ENCODE measurements around the gene FGF14.

Gene FGF14

DNA sequence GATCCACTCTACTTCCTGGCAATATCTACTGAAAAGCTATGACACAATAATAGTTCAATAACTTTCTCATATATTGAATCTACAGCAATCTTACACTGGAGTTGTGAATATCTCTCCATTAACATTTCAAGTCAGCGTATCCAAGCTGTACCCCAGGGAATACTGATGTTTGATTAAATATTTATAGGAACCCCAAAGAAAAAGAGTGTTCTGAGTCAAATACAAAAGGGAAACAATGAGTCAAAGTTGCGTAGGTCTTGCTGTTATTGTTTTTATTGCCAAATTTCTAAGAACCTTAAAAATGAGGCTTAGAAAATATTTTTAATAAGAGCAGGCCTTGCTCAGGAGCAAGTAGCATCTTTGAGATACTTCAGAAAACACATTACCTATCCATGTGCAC, 415.5 kb downstream of the FGF14 start:
- no peak for DNase-seq

DNA sequence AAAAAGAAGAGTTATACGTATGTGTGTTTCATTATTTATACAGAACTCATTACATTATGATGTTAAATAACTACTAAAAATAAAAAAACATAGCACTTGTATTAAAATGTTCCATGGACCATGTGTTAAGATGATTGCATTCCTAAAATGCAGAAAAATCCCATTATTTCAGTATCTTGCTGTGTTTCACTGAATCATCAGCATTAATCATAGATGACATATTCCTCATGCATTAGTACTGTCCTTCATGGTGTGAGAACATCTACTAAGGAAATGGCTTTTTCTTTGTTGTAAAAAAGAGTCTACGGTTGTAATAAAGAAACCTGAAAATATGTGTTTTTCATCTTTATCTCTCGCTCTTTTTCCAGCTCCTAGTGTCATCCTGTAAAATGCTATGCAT, 416.5 kb downstream of the FGF14 start:
- DNase-seq, result no peak

DNA sequence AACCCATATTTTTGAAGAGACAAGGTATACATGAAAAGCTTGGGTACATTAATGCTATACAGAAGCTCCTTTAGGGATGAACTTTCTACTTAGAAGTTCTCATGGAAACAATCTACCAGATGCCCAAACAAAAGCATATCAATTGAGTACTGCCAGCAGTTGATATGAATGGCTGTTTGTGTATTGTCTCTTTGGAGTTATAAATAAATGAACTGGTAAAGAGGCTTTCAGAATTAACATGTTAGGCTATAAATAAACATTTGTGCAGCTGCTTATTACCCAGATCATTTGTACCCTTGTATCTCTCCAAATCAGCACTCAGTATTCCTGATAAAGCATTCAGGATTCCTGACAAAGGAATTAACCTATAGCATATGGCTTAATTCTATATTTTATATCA, 418.9 kb downstream of the FGF14 start:
- peak in 1 of 51 donors; percentile 27 for DNase-seq

DNA sequence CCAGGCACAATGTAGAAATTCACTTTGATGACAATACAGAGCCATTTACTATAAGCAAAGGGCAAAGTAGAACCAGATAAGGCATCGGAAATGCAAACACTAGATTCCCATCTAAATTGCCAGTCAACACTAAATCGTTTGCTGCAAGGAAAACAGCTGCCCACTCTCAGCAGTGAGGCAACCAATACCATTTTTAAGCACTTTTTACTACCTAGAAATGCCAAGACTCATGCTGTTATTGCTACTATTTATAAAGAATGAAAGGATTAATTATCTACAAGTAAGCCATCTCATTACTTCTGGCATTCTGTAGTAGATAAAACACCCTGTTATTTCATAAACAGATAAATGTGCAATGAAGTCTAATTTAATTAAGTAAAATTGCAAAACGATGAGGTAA, 422.0 kb downstream of the FGF14 start:
- no peak for DNase-seq

DNA sequence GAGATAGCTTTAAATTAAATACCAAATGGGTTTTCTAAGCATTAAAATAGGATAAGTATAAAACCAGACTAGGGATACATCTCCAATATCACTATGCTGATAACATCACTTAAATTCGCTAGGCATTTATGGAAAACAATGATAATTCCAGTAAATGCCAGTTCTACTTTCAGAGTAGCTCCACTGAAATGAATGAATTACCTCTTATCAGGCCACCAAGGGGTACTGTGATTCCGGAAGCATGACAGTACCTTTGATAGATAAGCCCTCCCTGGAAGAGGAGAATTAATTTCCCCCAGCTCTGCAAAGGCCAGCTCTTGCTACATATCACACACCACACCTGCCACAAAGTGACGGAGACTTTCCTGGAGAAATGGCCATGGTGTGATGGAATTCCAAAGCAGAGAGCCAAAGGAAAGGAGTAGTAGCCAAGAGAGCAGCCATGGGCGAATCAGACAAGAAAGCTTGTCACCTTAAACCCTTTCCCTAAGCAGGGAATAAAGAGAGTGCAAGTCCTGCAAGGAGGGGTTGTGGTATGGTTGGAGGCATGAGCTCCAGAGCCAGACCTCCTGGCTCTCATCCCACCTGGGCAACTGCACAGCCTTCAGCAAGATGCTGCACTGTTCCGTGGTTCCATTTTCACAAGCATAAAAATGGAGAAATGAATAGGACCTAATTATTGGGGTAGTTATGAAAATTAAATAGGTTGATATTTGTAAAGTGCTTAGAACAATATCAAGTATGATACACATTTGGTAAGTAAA, 423.1 kb downstream of the FGF14 start:
- no peak for DNase-seq

DNA sequence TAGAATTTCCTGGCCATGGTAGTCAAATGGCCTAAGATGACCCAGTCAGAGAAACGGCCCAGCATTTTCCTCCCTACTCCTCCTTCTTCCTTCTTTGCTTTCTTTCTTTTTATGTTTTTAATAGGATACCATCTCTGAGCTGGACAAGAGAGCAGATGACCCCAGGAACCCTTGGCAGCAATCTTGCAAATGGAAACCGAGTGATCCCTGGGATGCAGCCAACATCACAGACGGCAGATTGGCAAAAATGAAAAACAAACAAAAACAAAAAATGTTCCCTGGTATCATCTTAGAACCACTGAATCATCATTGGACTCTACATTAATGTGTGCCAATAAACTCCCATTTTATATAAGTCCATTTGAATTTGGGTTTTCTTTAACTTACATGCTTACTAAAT, 424.4 kb downstream of the FGF14 start:
- DNase-seq, result no peak

DNA sequence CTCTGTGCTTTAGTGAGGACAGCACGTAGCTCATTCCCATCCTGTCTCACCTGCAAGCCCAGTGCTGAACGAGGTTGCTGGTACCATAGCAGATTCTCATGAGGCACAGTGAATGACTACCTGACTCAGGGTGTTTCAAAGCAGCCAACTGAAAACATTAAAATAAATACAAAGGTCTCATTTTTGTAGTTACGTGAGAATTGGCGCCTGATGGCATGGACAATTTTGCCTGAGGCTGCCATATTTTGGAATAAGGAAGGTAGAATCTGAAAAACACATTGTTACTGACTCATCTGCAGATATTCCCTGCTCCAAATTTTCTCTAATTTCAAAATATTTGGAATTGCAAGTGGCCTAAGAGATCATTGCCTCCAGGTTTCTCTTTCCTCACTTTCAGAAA, 429.7 kb downstream of the FGF14 start:
- no peak for DNase-seq

DNA sequence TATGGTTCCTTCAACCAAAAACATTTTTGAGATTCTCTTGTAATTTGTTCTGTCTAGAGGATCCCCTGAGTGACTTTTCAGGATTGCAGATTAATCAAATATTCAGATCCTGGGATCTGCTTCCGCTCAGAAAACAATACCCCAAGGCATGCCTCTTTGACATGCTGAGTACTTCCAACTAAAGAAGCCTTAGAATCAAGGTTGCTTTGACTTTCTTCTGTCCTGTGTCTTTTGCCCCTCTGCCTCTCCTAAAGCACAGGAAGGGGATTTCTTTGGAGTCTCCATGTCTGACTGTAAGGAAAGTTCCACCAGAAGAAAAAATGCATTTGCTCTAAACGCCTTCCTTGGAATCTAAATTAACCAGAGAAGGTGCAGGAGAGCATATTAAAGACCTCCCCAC, 431.5 kb downstream of the FGF14 start:
- DNase-seq, result no peak

DNA sequence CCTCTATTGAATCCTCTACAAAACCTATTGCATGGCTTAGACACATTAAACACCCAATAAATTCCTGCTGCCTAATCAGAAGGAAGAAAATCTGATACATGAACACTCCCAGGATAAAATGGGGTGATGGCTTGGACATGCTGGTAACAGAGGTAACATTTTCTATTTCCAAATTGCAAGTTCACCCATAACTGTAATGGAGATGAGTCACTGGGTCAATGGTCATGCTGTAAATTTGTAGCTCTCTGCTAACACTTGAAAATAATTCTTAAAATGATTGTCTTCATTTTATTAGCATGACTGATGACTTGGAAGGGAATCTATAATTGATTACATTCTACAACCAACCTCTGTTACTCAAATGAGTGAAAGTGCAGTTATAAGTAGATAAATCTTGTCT, 434.1 kb downstream of the FGF14 start:
- DNase-seq, result no peak

DNA sequence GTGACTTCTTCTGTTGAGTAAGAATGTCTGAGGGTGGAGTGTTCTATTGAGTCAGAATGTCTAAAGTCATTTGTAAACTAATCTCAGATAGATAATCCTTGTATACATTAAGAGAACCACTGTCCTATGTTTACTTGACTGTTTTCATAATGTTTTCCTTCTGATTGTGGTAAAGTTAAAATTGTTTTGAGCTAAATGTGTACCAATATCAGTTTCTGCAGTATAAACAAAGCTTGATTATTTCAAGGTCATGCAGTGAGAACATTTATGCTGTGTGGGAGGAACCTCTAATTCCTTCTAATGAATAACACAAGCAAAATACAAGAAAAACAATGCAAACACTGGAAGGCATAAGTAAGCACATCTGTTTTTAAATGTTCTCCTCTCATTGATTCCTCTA, 434.6 kb downstream of the FGF14 start:
- no peak for DNase-seq

DNA sequence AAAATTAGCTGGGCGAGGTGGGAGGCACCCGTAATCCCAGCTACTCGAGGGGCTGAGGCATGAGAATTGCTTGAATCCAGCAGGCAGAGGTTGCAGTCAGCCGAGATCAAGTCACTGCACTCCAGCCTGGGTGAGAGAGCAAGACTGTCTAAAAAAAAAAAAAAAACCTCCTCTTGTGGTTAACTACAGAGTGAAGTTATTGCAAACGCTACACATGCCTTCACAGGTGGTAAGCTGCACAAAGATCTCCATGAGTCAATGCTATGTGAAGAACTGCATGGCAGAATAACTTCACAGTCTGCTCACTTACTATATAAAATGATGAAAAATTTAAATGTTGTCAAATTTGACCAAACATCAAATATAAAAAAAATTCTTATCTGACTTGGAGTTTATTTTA, 436.8 kb downstream of the FGF14 start:
- no peak for DNase-seq

DNA sequence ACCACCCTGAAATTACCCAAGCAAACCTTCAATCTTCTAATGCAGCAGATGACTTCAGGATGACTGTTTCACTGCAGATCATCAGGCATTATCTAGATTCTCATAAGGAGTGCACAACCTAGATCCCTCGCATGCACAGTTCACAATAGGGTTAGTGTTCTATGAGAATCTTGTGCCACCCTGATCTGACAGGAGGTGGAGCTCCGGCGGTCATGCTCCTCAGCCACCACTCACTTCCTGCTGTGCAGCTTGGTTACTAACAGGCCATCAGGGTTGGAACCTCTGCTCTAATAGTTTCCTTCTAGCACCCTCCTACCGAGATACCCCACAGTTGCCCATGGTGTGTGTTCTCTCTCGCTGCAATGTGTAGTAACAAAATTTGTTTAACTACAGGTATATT, 442.8 kb downstream of the FGF14 start:
- DNase-seq, result no peak

DNA sequence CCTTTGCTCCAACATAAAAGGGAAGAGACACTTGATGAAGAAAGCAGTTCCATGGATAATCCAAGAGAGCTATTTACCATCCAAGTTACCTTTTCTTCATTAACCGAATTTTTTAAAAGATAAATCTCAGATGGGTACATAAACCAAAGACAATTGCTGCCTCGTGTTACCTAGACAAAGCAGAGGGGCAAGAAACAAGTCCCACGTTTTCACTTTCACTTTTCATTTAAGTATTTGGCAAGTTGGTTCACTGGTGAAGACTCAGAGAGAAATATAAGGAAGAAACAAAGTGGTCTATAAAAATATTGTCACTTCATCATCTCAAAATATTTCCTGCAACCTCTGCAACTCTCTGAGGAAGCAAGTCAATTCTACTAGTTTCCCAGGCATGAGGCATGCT, 446.1 kb downstream of the FGF14 start:
- DNase-seq, result no peak

DNA sequence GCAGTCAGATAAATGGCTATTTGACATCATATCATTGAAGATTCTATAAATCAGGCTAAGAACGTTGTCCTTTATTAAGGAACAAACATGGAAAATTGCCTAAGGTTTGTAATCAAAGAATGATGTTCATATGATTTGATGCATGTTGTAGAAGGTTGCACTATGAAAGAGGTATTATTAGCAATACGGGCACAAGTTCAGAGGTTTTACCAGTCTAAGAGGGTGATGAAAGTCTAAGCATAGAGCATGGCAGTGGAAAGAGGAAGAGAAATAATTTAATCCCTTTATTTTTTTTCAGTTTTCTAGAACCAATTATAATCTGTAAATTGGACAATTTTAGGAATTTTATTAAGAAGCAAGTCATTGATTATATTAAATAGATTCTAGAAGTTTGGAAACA, 450.7 kb downstream of the FGF14 start:
- DNase-seq, result no peak

DNA sequence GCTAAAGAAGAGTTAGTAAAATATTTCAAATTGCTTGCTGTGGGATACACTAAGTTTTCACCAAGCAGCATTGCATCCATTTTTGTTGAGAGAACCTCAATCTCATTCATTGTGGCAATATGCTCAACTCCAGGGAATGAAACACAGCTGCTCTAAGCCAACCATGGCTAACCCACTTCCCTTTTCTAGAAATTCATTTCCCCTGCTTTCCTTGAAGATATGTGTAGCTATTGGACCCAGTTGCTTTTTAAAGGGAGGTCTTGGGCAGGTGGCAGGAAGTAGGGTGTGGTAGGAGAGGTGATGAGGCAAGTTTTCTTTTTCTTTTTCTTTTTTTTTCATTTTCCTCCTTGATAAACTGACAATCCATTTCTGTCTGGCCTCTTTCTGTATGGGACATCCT, 452.2 kb downstream of the FGF14 start:
- no peak for DNase-seq

DNA sequence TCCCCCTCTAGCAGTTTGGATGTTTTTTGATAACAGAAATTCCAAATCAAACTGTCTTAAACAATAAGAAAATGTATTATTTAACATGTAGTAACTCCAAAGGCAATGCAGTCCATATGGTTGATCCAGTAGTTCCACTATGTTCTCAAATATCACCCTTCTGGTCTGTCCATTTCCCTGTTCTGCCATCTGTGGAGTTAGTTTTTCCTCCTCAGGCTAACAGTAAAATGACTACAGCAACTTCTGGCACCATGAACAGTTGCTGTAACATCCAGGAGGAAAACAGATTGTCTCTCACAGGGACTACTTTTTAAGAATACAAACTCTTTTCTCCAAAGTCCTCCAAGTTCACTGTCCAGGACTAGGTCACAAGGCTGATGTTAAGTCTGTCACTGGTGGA, 455.4 kb downstream of the FGF14 start:
- DNase-seq, result no peak

DNA sequence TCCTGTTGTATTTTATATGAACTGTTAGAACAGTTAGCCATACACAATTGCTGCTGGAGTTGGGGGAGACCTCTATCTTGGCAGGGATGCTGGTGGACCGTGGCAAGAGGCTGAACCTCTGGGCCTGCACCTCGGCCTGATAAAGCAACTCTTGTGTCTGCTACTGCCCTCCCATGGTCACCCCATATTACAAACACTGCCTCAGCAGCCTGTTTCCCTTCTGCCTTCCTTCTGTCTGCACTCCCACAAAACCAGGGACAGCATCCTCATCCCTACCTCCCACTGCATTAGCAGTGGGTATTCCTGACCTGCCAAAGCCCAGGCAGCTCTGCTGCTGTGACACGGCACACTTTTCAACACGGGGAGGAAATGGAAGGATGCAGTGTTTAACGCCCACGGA, 456.4 kb downstream of the FGF14 start:
- no peak for DNase-seq

DNA sequence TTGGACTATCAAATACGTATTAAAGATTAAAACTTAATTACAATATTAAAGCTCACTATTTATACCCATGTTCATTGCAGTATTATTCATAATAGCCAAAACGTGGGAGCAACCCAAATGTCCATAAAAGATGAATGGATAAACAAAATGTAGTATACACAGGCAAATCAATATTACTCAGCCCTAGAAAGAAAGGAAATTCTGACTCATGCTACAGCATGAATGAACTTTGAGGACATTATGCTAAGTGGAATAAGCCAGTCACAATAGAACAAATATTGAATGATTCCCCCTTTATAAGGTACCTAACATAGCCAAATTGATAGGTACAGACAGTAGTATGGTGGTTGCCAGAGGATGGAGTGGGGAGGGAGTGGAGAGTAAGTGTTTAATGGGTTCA, 457.3 kb downstream of the FGF14 start:
- DNase-seq, result no peak

DNA sequence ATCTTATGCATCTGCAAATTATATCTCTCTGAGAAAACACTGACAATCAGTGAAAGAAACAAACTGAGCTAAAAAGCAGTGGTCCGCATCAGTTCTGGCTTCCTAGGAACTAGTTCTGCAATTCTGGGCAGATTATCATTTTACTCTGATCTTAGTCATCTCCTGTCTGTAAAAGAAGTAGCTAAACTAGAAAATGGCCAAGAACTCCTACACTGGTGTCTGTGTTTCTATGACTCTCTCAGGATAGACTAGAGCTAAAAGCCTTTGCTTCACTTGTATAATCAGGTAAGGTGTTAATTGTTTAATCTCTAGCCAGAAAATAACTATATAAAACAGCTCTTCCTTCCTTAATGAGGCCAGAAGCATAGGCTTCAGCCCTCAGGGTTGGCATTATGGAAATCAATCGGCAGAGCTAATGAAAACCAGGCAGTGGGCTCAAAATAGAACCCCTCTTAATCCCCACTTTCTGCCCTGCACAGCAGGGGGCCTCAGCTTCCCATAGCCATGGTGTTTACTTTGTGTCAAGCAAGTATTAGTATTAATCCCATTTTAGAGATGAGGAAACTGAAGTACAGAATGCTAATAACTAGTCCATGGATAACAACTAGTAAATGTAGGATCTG, 459.2 kb downstream of the FGF14 start:
- no peak for DNase-seq

DNA sequence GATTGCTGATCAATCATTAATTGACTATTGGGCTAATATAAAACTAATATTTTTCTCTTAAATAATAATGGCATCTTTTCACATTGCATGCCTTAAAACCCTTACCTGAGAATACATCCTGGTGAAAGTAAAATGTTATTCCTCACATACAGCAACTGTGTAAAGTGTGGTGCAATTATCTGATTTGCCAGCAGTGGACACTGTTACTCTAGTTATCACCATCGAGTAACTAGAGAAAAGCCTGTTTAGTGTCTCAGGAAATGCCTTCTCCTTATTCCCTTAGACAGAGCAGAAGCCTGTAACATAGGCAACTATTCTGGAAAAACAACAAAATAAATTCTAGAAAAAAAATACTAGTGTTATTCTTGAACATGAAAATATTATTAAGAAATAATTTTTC, 459.8 kb downstream of the FGF14 start:
- peak in 7 of 51 donors; percentile 5 to 43 (median 13) for DNase-seq

DNA sequence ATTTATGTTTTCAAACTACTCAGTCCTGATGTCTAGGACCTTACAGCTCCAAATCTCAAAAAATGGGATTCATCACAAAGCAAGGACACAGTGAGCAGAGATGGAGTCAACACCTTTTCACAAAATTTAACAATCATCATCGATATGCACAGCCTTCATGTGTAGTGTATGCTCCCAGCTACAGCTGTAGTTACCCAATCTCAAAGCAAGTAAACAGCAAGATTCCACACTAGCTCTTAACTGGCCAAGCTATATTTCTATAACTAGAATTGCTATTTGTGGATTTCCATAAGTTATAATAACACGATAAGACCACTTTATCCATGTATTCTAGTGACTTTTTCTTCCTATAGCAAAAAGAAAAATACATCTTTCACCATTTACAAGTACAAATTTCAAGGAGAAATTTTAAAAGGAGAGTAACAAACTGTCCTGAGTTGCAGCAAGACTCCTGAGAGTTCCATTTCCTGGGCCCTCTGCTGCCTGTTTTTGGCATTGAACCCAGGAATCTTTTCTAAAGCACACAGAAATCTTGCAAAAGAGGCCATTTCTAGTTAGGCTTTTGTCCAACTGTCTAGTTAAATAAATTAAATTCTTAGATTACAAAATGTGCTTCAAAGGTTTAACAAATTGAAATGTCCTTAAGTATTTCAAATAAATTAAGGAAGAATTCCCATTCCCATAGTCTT, 460.6 kb downstream of the FGF14 start:
- DNase-seq, result no peak

DNA sequence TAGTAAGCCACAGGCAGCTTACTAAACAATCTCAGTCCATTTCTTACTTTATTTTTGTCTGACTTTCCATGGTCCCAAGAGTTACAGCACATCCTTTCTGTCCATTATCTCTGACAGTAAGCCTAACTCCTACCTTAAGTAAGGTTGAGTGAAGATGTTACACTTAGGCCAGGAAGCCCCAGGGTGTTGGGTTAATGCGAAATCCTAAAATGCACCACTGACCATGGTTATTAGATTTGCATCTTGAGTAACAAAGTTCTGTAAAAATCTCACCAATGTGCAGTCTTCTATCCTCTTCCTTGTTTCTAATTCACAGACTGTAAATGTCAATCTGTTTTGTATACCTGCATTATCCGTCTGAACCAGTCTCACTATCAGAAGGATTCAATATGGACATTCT, 462.5 kb downstream of the FGF14 start:
- DNase-seq, result no peak

DNA sequence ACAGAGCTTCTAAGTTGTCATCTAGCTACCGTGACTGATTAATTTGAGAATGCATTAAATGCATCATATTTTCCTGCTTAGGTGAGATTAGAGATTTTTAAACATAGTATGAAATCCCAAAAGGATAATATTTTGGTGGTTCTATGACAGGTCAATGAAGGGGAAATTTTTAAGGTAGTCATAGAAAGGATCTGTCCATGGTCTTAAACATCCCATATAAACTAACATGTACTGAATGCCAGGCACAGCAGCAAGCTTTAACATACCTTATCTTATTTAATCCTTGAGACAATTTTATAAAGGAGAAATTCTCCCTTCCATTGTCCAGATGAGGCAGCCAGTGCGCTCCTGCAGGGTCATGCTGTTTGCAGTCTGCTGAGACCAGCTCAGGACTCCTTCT, 466.0 kb downstream of the FGF14 start:
- DNase-seq, result no peak
